HEK293T (cell line): ENCODE measurements around the gene TMEM117.

Source experiments
- CTCF ChIA-PET: fragments of 350-600 bp; formaldehyde crosslinking; extraction: SDS; loops from one replicate; lab custom pipeline; 2021; ENCODE audit warnings: antibody characterized with exemption, inconsistent platforms; lab: Yijun Ruan, JAX
- POLR2A ChIA-PET: fragments of 350-600 bp; formaldehyde crosslinking; extraction: SDS; loops from one replicate; lab custom pipeline; 2020; ENCODE audit warnings: antibody characterized with exemption, inconsistent platforms; lab: Yijun Ruan, JAX
- DNase-seq: peaks from one replicate; pipeline ENCODE4 v3.0.0; 2012; ENCODE audit warnings: mixed read lengths; ENCODE audit errors: extremely low spot score
- ARNT ChIP-seq: fragments of 450-650 bp; IDR thresholded peaks from 2 replicates; pipeline ENCODE4 v1.6.1; 2017; ENCODE audit warnings: mild to moderate bottlenecking
- BHLHE40 ChIP-seq: fragments of 450-650 bp; IDR thresholded peaks from 2 replicates; pipeline ENCODE4 v1.6.1; 2016; ENCODE audit warnings: mild to moderate bottlenecking, moderate library complexity, borderline replicate concordance
- CTBP1 ChIP-seq: fragments of 450-650 bp; IDR thresholded peaks from 2 replicates; pipeline ENCODE4 v1.6.1; 2016; ENCODE audit warnings: borderline replicate concordance
- ELF4 ChIP-seq: fragments of 450-650 bp; IDR thresholded peaks from 2 replicates; pipeline ENCODE4 v1.6.1; 2017; ENCODE audit warnings: antibody characterized with exemption
- FOXA1 ChIP-seq: fragments of 450-650 bp; IDR thresholded peaks from 2 replicates; pipeline ENCODE4 v1.6.1; 2016; ENCODE audit warnings: mild to moderate bottlenecking
- FOXK2 ChIP-seq: fragments of 450-650 bp; IDR thresholded peaks from 2 replicates; pipeline ENCODE4 v1.6.1; 2016; ENCODE audit warnings: mild to moderate bottlenecking
- FOXM1 ChIP-seq: fragments of 450-650 bp; IDR thresholded peaks from 2 replicates; pipeline ENCODE4 v1.6.1; 2017; ENCODE audit warnings: mild to moderate bottlenecking, borderline replicate concordance
- HDGF ChIP-seq: fragments of 450-650 bp; IDR thresholded peaks from 2 replicates; pipeline ENCODE4 v1.6.1; 2017; ENCODE audit warnings: antibody characterized with exemption, borderline replicate concordance
- L3MBTL2 ChIP-seq: fragments of 450-650 bp; conservative IDR thresholded peaks from 2 replicates; pipeline ENCODE4 v1.6.1; 2016; ENCODE audit warnings: mild to moderate bottlenecking
- LEF1 ChIP-seq: fragments of 450-650 bp; IDR thresholded peaks from 2 replicates; pipeline ENCODE4 v1.6.1; 2017; ENCODE audit warnings: mild to moderate bottlenecking, borderline replicate concordance
- NFRKB ChIP-seq: fragments of 450-650 bp; IDR thresholded peaks from 2 replicates; pipeline ENCODE4 v1.6.1; 2016; ENCODE audit warnings: mild to moderate bottlenecking, moderate library complexity
- SP1 ChIP-seq: fragments of 450-650 bp; IDR thresholded peaks from 2 replicates; pipeline ENCODE4 v1.6.1; 2017
- SUZ12 ChIP-seq: fragments of 450-650 bp; IDR thresholded peaks from 2 replicates; pipeline ENCODE4 v1.6.1; 2016; ENCODE audit warnings: mild to moderate bottlenecking
- TARDBP ChIP-seq: fragments of 450-650 bp; IDR thresholded peaks from 2 replicates; pipeline ENCODE4 v1.6.1; 2016
- ZNF384 ChIP-seq: fragments of 450-650 bp; IDR thresholded peaks from 2 replicates; pipeline ENCODE4 v1.6.1; 2016
- TF ChIP-seq, protein P1 (sequence below): fragments of 450-650 bp; IDR thresholded peaks from 2 replicates; pipeline ENCODE4 v1.6.1; 2016

The TMEM117 gene

DNA sequence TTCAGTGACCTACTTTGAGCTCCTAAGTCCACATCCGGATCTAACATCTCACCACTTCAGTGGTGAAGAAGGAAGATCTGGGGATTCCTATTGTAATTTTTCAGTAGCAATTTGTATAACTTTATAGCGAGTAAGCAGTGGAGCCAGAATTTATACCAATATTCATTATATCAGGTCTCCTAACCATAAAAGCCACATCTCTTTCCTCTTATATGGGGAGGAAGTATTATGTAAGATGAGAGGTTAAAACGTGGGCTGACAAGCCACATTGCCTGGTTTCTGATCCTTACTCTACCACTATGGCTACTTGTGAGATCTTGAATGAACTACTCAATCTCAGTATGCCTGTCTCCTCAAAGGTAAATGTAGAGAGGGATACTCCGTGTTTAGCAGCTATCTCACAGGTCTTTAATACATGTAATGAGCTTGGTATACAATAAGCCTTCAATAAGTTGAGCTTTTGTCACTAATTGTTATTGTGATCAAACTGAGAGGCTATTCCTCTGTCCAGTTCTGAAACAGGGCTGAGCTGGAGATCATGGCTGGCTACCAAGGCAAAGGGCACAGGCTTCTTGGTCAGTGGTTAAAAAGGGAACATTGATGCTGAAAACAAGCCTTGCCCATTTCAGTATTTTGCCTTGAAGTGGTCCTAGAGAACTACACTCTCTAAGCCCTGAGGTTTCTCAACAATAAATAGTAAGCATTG, 3.3 kb upstream of the TMEM117 start:
- no peak for TF ChIP-seq ARNT
- TF ChIP-seq TARDBP: no peak
- no peak for TF ChIP-seq BHLHE40
- TF ChIP-seq LEF1: no peak
- no peak for TF ChIP-seq FOXK2
- TF ChIP-seq FOXM1: no peak
- TF ChIP-seq HDGF: no peak
- no peak for TF ChIP-seq NFRKB
- no peak for TF ChIP-seq FOXA1
- no peak for TF ChIP-seq ZNF384
- no peak for TF ChIP-seq SP1
- no peak for TF ChIP-seq SUZ12
- POLR2A ChIA-PET: interaction anchor here (1.0 to 1.4 kb wide), 2 partner anchors 24 to 27 kb away, joined by 3 to 5 read pairs; partner anchors contain the start of gene TWF1
- DNase-seq: no peak
- CTCF ChIA-PET: no interaction called here

DNA sequence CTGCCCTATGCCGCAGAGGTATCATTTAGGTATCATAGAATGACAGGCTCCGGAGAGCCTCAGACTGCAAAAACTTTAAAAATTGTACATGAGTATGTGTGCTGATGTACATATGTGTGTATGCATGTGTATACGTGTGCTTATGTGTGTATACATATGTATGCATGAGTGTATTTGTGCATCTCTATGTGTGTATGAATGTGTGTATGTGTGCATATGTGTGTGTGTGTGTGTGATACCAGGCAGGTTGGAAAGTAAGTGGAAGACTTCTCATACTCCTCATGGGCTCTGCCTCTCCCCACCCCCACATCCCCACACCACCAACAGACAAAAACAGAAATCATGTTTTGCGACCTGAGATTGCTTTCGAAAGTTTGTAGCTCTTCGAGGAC, 621 bp upstream of the TMEM117 start:
- ChIA-PET POLR2A (interaction anchor here (0.7 to 3.8 kb wide), 5 partner anchors 9 to 76 kb away, joined by 3 to 31 read pairs (median 3); partner anchors contain the start of genes IRAK4, PUS7L and TWF1), CTCF (no interaction called here)
- DNase-seq: no peak
- TF ChIP-seq SP1 (no peak), L3MBTL2 (peak; percentile 67; the same call in 1 of the 2 replicates)

DNA sequence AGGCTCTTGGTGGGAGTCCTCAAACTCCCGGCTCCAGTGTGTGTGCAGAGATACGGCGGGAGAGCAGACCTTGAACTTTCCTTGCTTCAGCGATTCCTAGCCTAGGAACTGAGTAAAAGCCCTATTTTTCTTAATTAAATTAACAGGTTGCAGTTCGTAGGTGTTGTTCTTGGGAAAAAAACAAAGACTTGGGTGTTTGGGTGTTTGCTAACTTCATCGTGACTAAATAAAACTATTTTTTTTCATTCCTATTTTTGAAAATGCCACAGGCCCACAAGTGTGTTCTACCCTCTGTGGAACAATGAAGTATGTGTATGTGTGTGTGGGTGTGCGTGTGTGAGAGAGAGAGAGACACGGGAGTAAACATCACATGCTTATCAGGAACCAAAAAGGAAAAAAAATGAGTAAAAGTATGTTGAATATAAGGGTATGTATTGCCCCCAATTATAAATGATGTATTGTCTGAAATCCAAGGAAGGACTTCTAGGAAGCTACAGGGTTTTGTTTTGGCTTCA, 651 bp downstream of the TMEM117 start:
- ChIA-PET POLR2A (interaction anchor here (1.4 to 3.8 kb wide), 2 partner anchors 31 to 45 kb away, joined by 3 to 31 read pairs; partner anchors contain the start of gene TWF1), CTCF (no interaction called here)
- no peak for DNase-seq
- TF ChIP-seq FOXA1 (no peak), L3MBTL2 (peak; percentile 50; the same call in 1 of the 2 replicates), BHLHE40 (no peak), HDGF (no peak), ARNT (no peak)

DNA sequence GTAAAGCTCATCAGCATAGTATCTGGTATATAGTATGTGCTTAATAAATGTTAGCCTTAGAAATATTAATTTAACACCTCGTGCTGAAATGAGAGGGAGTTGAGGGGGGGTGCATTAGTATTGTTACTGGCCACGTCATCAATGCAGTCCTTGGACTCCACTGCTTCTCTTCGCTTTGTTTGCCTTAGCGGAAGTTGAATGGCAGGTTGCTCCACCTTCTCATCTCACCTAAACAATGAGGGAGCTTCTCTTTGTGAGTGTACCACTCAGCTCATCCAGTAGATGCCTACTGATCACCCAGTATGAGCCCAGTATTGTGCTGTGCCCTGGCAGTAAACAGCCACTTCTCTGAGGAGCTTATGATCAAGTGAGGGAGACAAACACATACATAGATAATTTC, 4.5 kb downstream of the TMEM117 start:
- ChIA-PET POLR2A (interaction anchor here (0.6 to 1.5 kb wide), 2 partner anchors 35 to 83 kb away, joined by 3 to 5 read pairs; partner anchors contain the start of gene TWF1), CTCF (no interaction called here)
- DNase-seq: no peak
- TF ChIP-seq FOXK2: no peak
- no peak for TF ChIP-seq NFRKB
- TF ChIP-seq HDGF: no peak
- TF ChIP-seq ELF4: no peak
- TF ChIP-seq CTBP1: no peak
- TF ChIP-seq, protein P1, sequence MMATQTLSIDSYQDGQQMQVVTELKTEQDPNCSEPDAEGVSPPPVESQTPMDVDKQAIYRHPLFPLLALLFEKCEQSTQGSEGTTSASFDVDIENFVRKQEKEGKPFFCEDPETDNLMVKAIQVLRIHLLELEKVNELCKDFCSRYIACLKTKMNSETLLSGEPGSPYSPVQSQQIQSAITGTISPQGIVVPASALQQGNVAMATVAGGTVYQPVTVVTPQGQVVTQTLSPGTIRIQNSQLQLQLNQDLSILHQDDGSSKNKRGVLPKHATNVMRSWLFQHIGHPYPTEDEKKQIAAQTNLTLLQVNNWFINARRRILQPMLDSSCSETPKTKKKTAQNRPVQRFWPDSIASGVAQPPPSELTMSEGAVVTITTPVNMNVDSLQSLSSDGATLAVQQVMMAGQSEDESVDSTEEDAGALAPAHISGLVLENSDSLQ: no peak
- TF ChIP-seq ZNF384: no peak
- TF ChIP-seq FOXM1: no peak
- TF ChIP-seq FOXA1: no peak
- TF ChIP-seq TARDBP: no peak
- no peak for TF ChIP-seq ARNT
- TF ChIP-seq SP1: no peak
- TF ChIP-seq SUZ12: no peak
- no peak for TF ChIP-seq BHLHE40
- no peak for TF ChIP-seq LEF1
- TF ChIP-seq L3MBTL2: no peak

DNA sequence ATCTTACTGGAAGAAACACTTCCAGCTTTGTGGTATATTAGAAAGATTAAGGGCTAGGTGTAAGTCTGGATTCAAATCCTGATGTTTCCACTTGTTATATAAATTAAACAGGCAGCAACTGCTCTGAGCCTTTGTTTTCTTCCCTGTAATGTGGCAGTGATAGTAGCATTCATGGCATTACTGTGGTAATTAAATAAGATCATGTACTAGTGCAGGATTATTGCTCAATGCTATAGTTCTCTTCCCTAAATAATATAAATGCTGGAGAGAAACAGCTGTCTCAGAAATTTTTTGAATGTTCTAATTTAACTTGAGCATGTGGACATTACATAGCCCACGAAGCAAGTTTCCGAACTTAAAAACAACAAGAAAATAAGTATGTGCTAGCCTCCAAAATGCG, 5.4 kb downstream of the TMEM117 start:
- ChIA-PET POLR2A (interaction anchor here (1.0 to 1.5 kb wide), 2 partner anchors 17 to 36 kb away, joined by 3 to 5 read pairs; partner anchors contain the start of gene TWF1), CTCF (no interaction called here)
- TF ChIP-seq SUZ12 (no peak), BHLHE40 (no peak), SP1 (no peak), NFRKB (no peak), L3MBTL2 (no peak), ARNT (no peak), ZNF384 (no peak), HDGF (no peak), ELF4 (no peak), FOXM1 (no peak)
- TF ChIP-seq, protein P1: no peak
- DNase-seq: no peak

DNA sequence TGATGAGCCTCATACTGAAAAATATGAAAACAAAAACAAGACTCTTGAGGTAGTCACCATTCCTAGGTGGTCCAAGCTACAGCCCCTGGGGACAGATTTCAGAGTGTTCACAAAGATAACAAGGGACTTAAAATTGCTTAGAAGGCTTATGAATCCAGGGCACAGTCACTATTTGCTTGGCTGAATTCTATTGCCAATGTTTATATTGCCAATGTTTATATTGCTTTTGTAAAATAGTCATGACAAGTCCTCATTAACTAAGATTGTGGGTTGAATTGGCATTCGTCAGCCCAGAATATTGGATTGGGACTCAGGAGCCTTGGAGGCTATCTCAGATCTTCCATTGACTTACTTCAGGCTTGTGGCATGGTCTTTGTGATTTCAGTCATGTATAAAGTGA, 6.4 kb downstream of the TMEM117 start:
- ChIA-PET CTCF (no interaction called here), POLR2A (no interaction called here)
- TF ChIP-seq TARDBP: no peak
- TF ChIP-seq ELF4: no peak
- TF ChIP-seq SUZ12: no peak
- no peak for TF ChIP-seq FOXA1

More for the DNA sequence above, 6.4 kb downstream of the TMEM117 start:
- DNase-seq: no peak
